Mesendoderm (in vitro differentiated cells): ENCODE measurements around the gene ORAI2. TPM values are rescaled to one million over a fixed set of nuclear protein-coding genes. Genes with fewer than 3 reads are reported as not detected.

Experiments
- DNase-seq: peaks from one replicate; pipeline ENCODE4 v3.0.0; 2013
- H2AK5ac ChIP-seq: 2 replicates; pipeline ENCODE4 v1.6.1; 2013; ENCODE audit warnings: low read length, inconsistent platforms
- H2BK120ac ChIP-seq: 2 replicates; pipeline ENCODE4 v1.6.1; 2013; ENCODE audit warnings: low read depth, mild to moderate bottlenecking, low read length, moderate library complexity, mixed read lengths
- H2BK15ac ChIP-seq: replicated peaks from 2 replicates; pipeline ENCODE4 v1.6.1; 2013; ENCODE audit warnings: low read depth, mild to moderate bottlenecking, moderate library complexity
- H2BK5ac ChIP-seq: 2 replicates; pipeline ENCODE4 v1.6.1; 2013; ENCODE audit warnings: low read length, inconsistent platforms
- H3K18ac ChIP-seq: 2 replicates; pipeline ENCODE4 v1.6.1; 2013; ENCODE audit warnings: mild to moderate bottlenecking, low read length, mixed read lengths
- H3K23ac ChIP-seq: one replicate; pipeline ENCODE4 v1.6.1; 2013; ENCODE audit warnings: low read length
- H3K27ac ChIP-seq: 2 replicates; pipeline ENCODE4 v1.5.1; 2013; ENCODE audit warnings: low read depth, mild to moderate bottlenecking, inconsistent platforms, low read length, moderate library complexity
- H3K27me3 ChIP-seq: 2 replicates; pipeline ENCODE4 v1.6.1; 2013; ENCODE audit warnings: low read length, control low read depth, mild to moderate bottlenecking, inconsistent platforms; ENCODE audit not compliant: insufficient read depth, poor library complexity
- H3K36me3 ChIP-seq: 2 replicates; pipeline ENCODE4 v1.6.1; 2013; ENCODE audit warnings: low read length, inconsistent platforms; ENCODE audit not compliant: control insufficient read depth, insufficient read depth
- H3K4ac ChIP-seq: one replicate; pipeline ENCODE4 v1.6.1; 2013; ENCODE audit warnings: low read depth, mild to moderate bottlenecking, low read length, moderate library complexity
- H3K4me1 ChIP-seq: 2 replicates; pipeline ENCODE4 v1.6.1; 2013; ENCODE audit warnings: low read depth, low read length, inconsistent platforms; ENCODE audit not compliant: control insufficient read depth
- H3K4me2 ChIP-seq: 2 replicates; pipeline ENCODE4 v1.6.1; 2013; ENCODE audit warnings: low read length
- H3K4me3 ChIP-seq: 2 replicates; pipeline ENCODE4 v1.5.1; 2013; ENCODE audit warnings: mild to moderate bottlenecking, low read length
- H3K56ac ChIP-seq: one replicate; pipeline ENCODE4 v1.6.1; 2013; ENCODE audit warnings: low read length
- H3K79me1 ChIP-seq: 2 replicates; pipeline ENCODE4 v1.6.1; 2013; ENCODE audit warnings: low read length, inconsistent platforms
- H3K79me2 ChIP-seq: 2 replicates; pipeline ENCODE4 v1.6.1; 2013; ENCODE audit warnings: mild to moderate bottlenecking, low read length; ENCODE audit not compliant: control insufficient read depth, insufficient read depth
- H3K9ac ChIP-seq: 2 replicates; pipeline ENCODE4 v1.6.1; 2013; ENCODE audit warnings: low read length, inconsistent platforms
- H4K5ac ChIP-seq: one replicate; pipeline ENCODE4 v1.6.1; 2013; ENCODE audit warnings: low read length
- H4K8ac ChIP-seq: one replicate; pipeline ENCODE4 v1.6.1; 2013; ENCODE audit warnings: low read depth, mild to moderate bottlenecking, control low read depth, low read length, moderate library complexity
- WGBS: extraction: QIAGEN DNeasy Blood & Tissue Kit; methylation state at CpG from one replicate; pipeline ENCODE4 v1.1.7; 2013; ENCODE audit warnings: low lambda C conversion rate, missing lambda C conversion rate; ENCODE audit not compliant: insufficient coverage; ENCODE audit errors: extremely low coverage; 5-methylcytosine and 5-hydroxymethylcytosine counted together
- polyA plus RNA-seq, 2 experiments: library from polyadenylated mRNA; stranded (reverse); fragments of 200-250 nt; gene quantifications; one replicate each; pipeline ENCODE4 v1.2.3, GENCODE V29; 2013

The ORAI2 gene
- 17.1 TPM for polyA plus RNA-seq (2013, experiment 1 of 2)
- 16.6 TPM for polyA plus RNA-seq (2013, experiment 2 of 2)

DNA sequence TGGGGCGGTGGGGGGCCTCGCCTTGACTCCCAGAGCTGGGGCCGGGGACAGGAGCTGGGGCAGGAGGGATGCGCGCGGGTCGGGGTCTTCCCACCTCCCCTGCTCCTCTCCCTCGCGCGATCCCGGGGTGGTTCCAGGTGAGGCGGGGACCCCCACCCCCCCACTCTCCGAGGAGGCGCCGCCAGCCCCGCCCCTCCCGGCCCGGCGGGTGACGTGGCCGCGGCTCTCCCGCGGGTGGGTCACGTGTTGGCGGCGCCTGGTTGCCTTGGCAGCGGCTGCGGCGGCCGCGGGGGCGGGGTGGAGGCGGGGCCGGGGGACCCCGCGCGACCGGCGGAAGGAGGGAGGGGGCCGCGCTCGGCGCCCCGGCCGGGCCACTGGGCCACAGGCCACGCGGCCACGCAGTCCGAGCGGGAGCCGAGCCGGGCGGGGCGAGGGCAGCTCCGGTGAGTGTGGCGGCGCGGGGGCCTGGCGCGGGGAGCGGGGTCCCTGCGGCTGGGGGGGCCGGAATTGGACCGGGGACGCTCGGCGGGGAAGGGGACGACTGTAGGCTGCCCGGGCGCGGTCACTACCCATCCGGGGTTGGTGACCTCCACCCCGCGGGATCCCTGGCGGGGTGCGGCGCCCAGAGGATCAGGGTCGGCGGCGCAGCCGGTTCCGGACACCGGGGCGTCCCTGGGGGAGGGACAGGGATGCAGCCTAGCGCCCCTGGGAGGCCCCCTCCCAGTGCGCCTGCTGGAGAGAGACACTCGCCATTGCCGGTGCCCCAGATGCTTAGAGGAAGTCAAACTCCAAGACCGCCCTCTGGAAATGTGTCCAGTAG is at the start of gene ORAI2:
Gene ORAI2 (plus strand): TSS at position 357 of the 820 bp plus-strand sequence. CDS start 5,382 bp downstream, outside the sequence.
- H2BK5ac ChIP-seq = no peak within 1 kb of the TSS
- H2BK120ac ChIP-seq = peak within 1 kb of the TSS; percentile 90
- H3K18ac ChIP-seq = peak within 1 kb of the TSS; percentile 98
- H4K8ac ChIP-seq = peak within 1 kb of the TSS; percentile 93
- H3K4me2 ChIP-seq = peak within 1 kb of the TSS; percentile 85
- no peaks in the 10 kb centered on the region for H3K27me3 ChIP-seq
- no peak within 1 kb of the TSS for H4K5ac ChIP-seq
- no peaks in the 10 kb centered on the region for H3K79me2 ChIP-seq
- peak within 1 kb of the TSS; percentile 66 for H3K4me3 ChIP-seq
- no peaks in the 10 kb centered on the region for H3K79me1 ChIP-seq
- no peak within 1 kb of the TSS for H3K23ac ChIP-seq
- peak within 1 kb of the TSS; percentile 76 for H3K9ac ChIP-seq
- peak within 1 kb of the TSS; percentile 89 for H3K56ac ChIP-seq
- H3K4ac ChIP-seq = peak within 1 kb of the TSS; percentile 79
- H3K27ac ChIP-seq = peak within 1 kb of the TSS; percentile 77
- no peak within 1 kb of the TSS for H2AK5ac ChIP-seq
- peak; percentile 64 for DNase-seq
- peaks cover 7% of the 10 kb centered on the region for H3K4me1 ChIP-seq
- no CpG with 5 or more reads among the region's 90 CpGs for WGBS
- no peaks in the 10 kb centered on the region for H3K36me3 ChIP-seq
- H2BK15ac ChIP-seq = peak within 1 kb of the TSS; percentile 21

DNA sequence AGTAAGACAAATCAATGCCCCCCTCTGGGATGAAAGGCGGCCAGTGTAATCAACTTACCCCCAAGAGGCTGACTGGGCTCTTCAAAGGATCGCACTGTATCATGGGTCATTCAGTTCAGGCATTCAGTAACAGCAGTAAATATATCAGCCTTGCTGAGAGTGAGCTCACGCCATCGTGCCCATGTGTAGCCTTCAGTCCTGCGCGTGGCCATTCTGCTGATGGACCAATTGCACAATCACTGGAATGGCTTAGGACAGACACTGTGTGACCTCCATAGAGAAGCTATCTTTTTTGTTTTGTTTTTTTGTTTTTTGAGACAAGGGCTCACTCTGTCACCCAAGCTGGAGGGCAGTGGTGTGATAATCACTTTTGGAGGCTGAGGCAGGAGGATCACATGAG is 46.3 kb upstream of the ORAI2 start:
- Histone ChIP-seq H3K23ac (no peak overlapping the region), H2BK15ac (no peak overlapping the region), H3K79me1 (no peaks in the 10 kb centered on the region)

DNA sequence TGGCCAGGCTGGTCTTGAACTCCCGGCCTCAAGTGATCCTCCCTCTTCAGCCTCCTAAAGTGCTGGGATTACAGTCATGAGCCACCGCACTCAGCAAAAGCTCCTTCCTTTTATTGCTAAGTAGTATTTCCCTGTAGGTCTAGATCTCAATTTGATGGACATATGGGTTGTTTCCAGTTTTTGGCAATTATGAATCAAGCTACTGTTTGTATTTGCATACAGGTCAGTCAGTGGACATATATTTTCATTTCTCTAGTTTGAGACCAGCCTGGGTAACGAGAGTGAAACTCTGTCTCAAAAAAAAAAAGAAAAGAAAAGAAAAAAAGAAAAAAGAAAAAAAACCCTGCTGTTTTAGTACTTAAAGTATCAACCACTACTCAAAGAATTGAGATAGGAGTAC is 43.6 kb upstream of the ORAI2 start:
- H3K9ac ChIP-seq = no peak overlapping the region
- H4K8ac ChIP-seq = no peak overlapping the region
- no peak overlapping the region for H3K4me3 ChIP-seq
- H3K56ac ChIP-seq = no peak overlapping the region
- H3K79me1 ChIP-seq = no peaks in the 10 kb centered on the region
- H3K4me1 ChIP-seq = no peaks in the 10 kb centered on the region
- H3K79me2 ChIP-seq = no peaks in the 10 kb centered on the region
- no peak for DNase-seq
- H2BK15ac ChIP-seq = no peak overlapping the region
- no peaks in the 10 kb centered on the region for H3K36me3 ChIP-seq
- no CpG with 5 or more reads among the region's 3 CpGs for WGBS
- no peak overlapping the region for H4K5ac ChIP-seq
- H3K18ac ChIP-seq = no peak overlapping the region
- no peak overlapping the region for H2BK120ac ChIP-seq
- no peak overlapping the region for H2AK5ac ChIP-seq
- H3K27me3 ChIP-seq = no peaks in the 10 kb centered on the region
- no peak overlapping the region for H3K27ac ChIP-seq
- H3K4ac ChIP-seq = no peak overlapping the region
- no peak overlapping the region for H3K23ac ChIP-seq
- no peak overlapping the region for H2BK5ac ChIP-seq
- no peak overlapping the region for H3K4me2 ChIP-seq

More for the DNA sequence above, 46.3 kb upstream of the ORAI2 start:
- no peaks in the 10 kb centered on the region for H3K79me2 ChIP-seq
- no peak overlapping the region for H3K56ac ChIP-seq
- no peak overlapping the region for H3K4me2 ChIP-seq
- H4K5ac ChIP-seq = no peak overlapping the region
- no peak overlapping the region for H4K8ac ChIP-seq
- no peak overlapping the region for H3K9ac ChIP-seq
- no peaks in the 10 kb centered on the region for H3K27me3 ChIP-seq
- no peaks in the 10 kb centered on the region for H3K4me1 ChIP-seq
- no peaks in the 10 kb centered on the region for H3K36me3 ChIP-seq
- H2AK5ac ChIP-seq = no peak overlapping the region
- no peak overlapping the region for H3K4me3 ChIP-seq
- H3K27ac ChIP-seq = no peak overlapping the region
- no peak for DNase-seq
- no peak overlapping the region for H2BK5ac ChIP-seq
- H2BK120ac ChIP-seq = no peak overlapping the region
- WGBS = no CpG with 5 or more reads among the region's 6 CpGs
- H3K18ac ChIP-seq = no peak overlapping the region
- no peak overlapping the region for H3K4ac ChIP-seq

DNA sequence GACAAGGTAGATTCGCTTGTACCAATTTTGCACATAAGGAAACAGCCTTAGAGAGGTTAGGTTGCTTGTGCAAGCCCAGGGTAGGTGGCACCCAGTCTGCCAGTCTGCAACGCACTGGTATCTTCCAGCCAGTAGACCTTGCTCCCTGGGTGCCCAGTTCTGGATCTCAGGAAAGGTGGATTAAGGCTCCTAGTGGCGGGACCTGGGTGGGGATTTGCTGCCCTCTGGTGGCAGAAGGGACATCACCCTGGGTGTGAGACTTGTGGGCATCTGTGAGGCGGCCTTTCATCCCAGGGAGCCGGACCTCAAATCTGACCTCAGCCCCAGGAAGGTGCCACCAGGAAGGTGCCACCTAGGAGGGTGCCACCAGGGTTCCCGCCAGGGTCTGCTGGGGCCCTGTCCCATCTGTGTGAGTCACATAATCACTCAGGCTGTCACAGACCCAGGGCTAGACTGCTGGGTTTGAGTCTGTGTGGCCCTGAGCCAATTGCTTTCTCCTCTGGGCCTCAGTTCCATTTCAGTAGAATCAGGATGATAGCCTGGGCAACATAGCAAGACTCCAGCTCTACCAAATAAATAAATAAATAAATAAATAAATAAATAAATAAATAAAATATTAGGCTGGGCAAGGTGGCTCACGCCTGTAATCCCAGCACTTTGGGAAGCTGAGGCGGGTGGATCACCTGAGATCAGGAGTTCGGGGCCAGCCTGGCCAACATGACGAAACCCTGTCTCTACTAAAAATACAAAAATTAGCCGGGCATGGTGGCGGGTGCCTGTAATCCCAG is 42.5 kb upstream of the ORAI2 start:
- H3K56ac ChIP-seq = no peak overlapping the region
- H3K27me3 ChIP-seq = no peaks in the 10 kb centered on the region
- WGBS = no CpG with 5 or more reads among the region's 12 CpGs
- no peak overlapping the region for H3K18ac ChIP-seq
- no peaks in the 10 kb centered on the region for H3K36me3 ChIP-seq
- H3K27ac ChIP-seq = no peak overlapping the region
- H2BK15ac ChIP-seq = no peak overlapping the region
- H3K23ac ChIP-seq = no peak overlapping the region
- no peak overlapping the region for H3K4me2 ChIP-seq
- H3K4me3 ChIP-seq = no peak overlapping the region
- no peaks in the 10 kb centered on the region for H3K79me2 ChIP-seq
- H2BK5ac ChIP-seq = no peak overlapping the region
- peak; percentile 85 for DNase-seq
- no peak overlapping the region for H2AK5ac ChIP-seq
- no peak overlapping the region for H4K8ac ChIP-seq
- H4K5ac ChIP-seq = no peak overlapping the region
- H3K79me1 ChIP-seq = no peaks in the 10 kb centered on the region
- H3K4ac ChIP-seq = no peak overlapping the region
- no peak overlapping the region for H3K9ac ChIP-seq
- no peaks in the 10 kb centered on the region for H3K4me1 ChIP-seq
- H2BK120ac ChIP-seq = no peak overlapping the region

DNA sequence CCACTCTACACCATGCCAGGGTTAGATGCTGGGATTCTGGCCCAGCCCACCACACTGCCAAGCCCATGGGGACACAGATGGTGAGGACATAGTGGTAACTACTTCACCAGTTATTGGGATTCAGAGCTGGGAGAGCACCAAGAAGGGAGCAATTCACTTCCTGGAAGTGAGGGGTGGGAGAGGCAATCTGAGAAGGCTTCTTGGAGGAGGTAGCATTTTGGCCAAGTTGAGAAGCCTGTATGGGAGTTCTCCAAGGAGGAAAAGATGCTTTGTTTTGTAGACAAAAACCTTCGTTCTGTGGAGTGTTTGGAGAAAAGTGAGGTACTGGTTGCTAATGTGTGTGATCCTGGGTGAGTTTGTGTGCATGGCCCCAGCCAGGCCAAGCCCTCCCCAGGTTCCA is 41.0 kb upstream of the ORAI2 start:
- Histone ChIP-seq H3K18ac (no peak overlapping the region), H3K79me2 (peaks cover 3% of the 10 kb centered on the region), H3K79me1 (peaks cover 1% of the 10 kb centered on the region), H3K4me2 (no peak overlapping the region), H2AK5ac (no peak overlapping the region), H2BK5ac (no peak overlapping the region), H3K9ac (no peak overlapping the region), H3K36me3 (no peaks in the 10 kb centered on the region), H3K27ac (no peak overlapping the region), H3K4me3 (no peak overlapping the region), H3K56ac (no peak overlapping the region), H4K5ac (no peak overlapping the region), H2BK120ac (no peak overlapping the region), H4K8ac (no peak overlapping the region), H3K4ac (no peak overlapping the region), H3K4me1 (no peaks in the 10 kb centered on the region), H3K23ac (no peak overlapping the region), H3K27me3 (no peaks in the 10 kb centered on the region), H2BK15ac (no peak overlapping the region)
- WGBS = no CpG with 5 or more reads among the region's 1 CpG
- DNase-seq = no peak
